Chondrocyte (in vitro differentiated cells): ENCODE results near the gene CD163L1. TPM values are rescaled to one million over a fixed set of nuclear protein-coding genes. Genes with fewer than 3 reads are reported as not detected.

Experiments used
- DNase-seq: peaks from one replicate; pipeline ENCODE4 v3.0.0; 2021; ENCODE audit warnings: mixed read lengths, low spot score
- H3K27ac Mint-ChIP-seq: one replicate; pipeline ENCODE4 v1.8.0; 2021; ENCODE audit warnings: mild to moderate bottlenecking, moderate library complexity, mixed read lengths; ENCODE audit not compliant: unreplicated experiment
- H3K27me3 Mint-ChIP-seq: 2 replicates; pipeline ENCODE4 v1.8.0; 2021; ENCODE audit warnings: low read depth, mixed read lengths
- H3K36me3 Mint-ChIP-seq: 2 replicates; pipeline ENCODE4 v1.8.0; 2021; ENCODE audit warnings: low read depth, mixed read lengths
- H3K4me1 Mint-ChIP-seq: 2 replicates; pipeline ENCODE4 v1.8.0; 2021; ENCODE audit warnings: low read depth, mild to moderate bottlenecking, mixed read lengths
- H3K4me3 Mint-ChIP-seq: one replicate; pipeline ENCODE4 v1.8.0; 2021; ENCODE audit warnings: mild to moderate bottlenecking, moderate library complexity, mixed read lengths; ENCODE audit not compliant: unreplicated experiment
- H3K9me3 Mint-ChIP-seq: 2 replicates; pipeline ENCODE4 v1.8.0; 2021; ENCODE audit warnings: low read depth, mixed read lengths
- CTCF ChIP-seq: fragments of 200-600 bp; sonication (generic); IDR thresholded peaks from 2 replicates; pipeline ENCODE4 v1.5.0; 2021; ENCODE audit warnings: antibody characterized with exemption, mild to moderate bottlenecking, moderate library complexity
- total RNA-seq: library from RNA; stranded (reverse); gene quantifications from 3 replicates; pipeline ENCODE4 v1.2.1, GENCODE V29; 2021

The CD163L1 gene
- total RNA-seq, 1 donor from 2014 or later: 3.8 TPM

- no peak for TF ChIP-seq CTCF
- no peaks in the 10 kb centered on the region for H3K36me3 Mint-ChIP-seq
- no peak overlapping the region for H3K27ac Mint-ChIP-seq
- H3K4me3 Mint-ChIP-seq: no peak overlapping the region
- H3K4me1 Mint-ChIP-seq: no peaks in the 10 kb centered on the region
- H3K9me3 Mint-ChIP-seq: peaks cover 13% of the 10 kb centered on the region
- no peak for DNase-seq
- H3K27me3 Mint-ChIP-seq: peaks cover 5% of the 10 kb centered on the region
These were observed 116.0 kb downstream of the CD163L1 start for GRCh38 chr12:7327918-7328317.

- H3K27me3 Mint-ChIP-seq: peaks cover 4% of the 10 kb centered on the region
- no peak for DNase-seq
- no peak for TF ChIP-seq CTCF
- H3K4me1 Mint-ChIP-seq: no peaks in the 10 kb centered on the region
- H3K36me3 Mint-ChIP-seq: no peaks in the 10 kb centered on the region
- H3K9me3 Mint-ChIP-seq: no peaks in the 10 kb centered on the region
- no peak overlapping the region for H3K27ac Mint-ChIP-seq
- H3K4me3 Mint-ChIP-seq: no peak overlapping the region
These were observed 119.8 kb downstream of the CD163L1 start for GRCh38 chr12:7324176-7324575.

GRCh38 chr12:7322599-7322998, 121.4 kb downstream of the CD163L1 start:
- no peaks in the 10 kb centered on the region for H3K36me3 Mint-ChIP-seq
- no peak overlapping the region for H3K4me3 Mint-ChIP-seq
- peaks cover 2% of the 10 kb centered on the region for H3K27me3 Mint-ChIP-seq
- no peaks in the 10 kb centered on the region for H3K9me3 Mint-ChIP-seq
- H3K4me1 Mint-ChIP-seq: no peaks in the 10 kb centered on the region
- DNase-seq: no peak
- TF ChIP-seq CTCF: no peak
- H3K27ac Mint-ChIP-seq: no peak overlapping the region

GRCh38 chr12:7321624-7322023, 122.3 kb downstream of the CD163L1 start:
- Mint-ChIP-seq H3K4me1 (no peaks in the 10 kb centered on the region), H3K9me3 (no peaks in the 10 kb centered on the region), H3K27me3 (peaks cover 2% of the 10 kb centered on the region), H3K36me3 (no peaks in the 10 kb centered on the region), H3K27ac (no peak overlapping the region), H3K4me3 (no peak overlapping the region)
- no peak for TF ChIP-seq CTCF
- no peak for DNase-seq

- Mint-ChIP-seq H3K27ac (no peak overlapping the region), H3K4me3 (no peak overlapping the region), H3K9me3 (no peaks in the 10 kb centered on the region), H3K36me3 (no peaks in the 10 kb centered on the region), H3K27me3 (no peaks in the 10 kb centered on the region), H3K4me1 (no peaks in the 10 kb centered on the region)
- TF ChIP-seq CTCF: peak; percentile 68
- no peak for DNase-seq
These were observed 124.0 kb downstream of the CD163L1 start for GRCh38 chr12:7319930-7320329.
